ENCODE results near the gene PDE4D.
"Not testable (repeated sequence)": the region's sequence is repeated elsewhere in the genome, so short reads cannot be mapped to it uniquely, and the experiment has no call there.

Gene PDE4D

GRCh38 chr5:59003124-59003523 is 890.4 kb downstream of the PDE4D start:
- no peaks in the 10 kb centered on the region for H3K36me3 ChIP-seq (ENCODE audit: control insufficient read depth in 1 of 2, insufficient read depth in 2 of 2, low read length in 2 of 2)
- H3K4me1 ChIP-seq (ENCODE audit: control insufficient read depth in 1 of 2, insufficient read depth in 2 of 2, low read length in 2 of 2) = no peaks in the 10 kb centered on the region
- no peak overlapping the region for H3K27ac ChIP-seq (ENCODE audit: low read depth, low read length)
- no peaks in the 10 kb centered on the region for H3K27me3 ChIP-seq (ENCODE audit: control insufficient read depth in 1 of 2, insufficient read depth in 2 of 2, low read length in 2 of 2)
- H3K4me3 ChIP-seq (ENCODE audit: low read depth in 1 of 2, low read length in 2 of 2) = no peak overlapping the region
- H3K9ac ChIP-seq (ENCODE audit: low read depth in 1 of 2, low read length in 2 of 2) = no peak overlapping the region
- no peaks in the 10 kb centered on the region for H3K9me3 ChIP-seq (ENCODE audit: control insufficient read depth in 1 of 2, low read length in 2 of 2)

DNA sequence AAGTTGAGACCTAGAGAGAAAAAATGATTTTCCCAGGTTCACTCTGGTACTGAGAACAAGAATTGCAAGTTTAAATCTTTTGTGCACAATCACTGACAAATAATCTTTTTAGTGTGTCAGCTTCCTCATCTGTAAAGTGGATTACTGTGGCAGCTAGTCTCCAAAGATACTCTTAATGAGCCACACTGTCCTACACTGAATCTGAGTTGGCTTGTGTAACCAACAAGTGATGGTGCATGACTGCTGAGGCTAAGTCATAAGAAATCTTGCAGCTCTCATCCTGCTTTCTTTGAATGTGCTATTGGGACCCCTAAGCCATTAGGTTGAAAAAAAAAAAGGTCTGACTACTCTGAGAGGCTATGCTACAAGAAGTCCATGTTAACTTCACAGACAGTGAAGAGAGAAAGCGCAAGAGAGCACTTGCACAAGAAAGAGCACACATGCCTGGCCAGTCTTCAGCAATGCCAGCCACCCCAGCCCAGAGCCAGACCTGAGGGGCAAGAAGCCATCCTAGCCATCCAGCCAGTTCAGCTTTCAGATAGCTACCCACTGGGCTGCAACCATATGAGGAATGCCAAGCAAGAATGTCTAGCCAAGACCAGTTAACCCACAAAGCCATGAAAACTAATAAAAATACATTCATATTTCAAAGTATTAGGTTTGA is 891.2 kb downstream of the PDE4D start:
- Histone ChIP-seq H3K4me3 (ENCODE audit: low read depth in 1 of 2, low read length in 2 of 2) (no peak overlapping the region), H3K9ac (ENCODE audit: low read depth in 1 of 2, low read length in 2 of 2) (no peak overlapping the region), H3K27me3 (ENCODE audit: control insufficient read depth in 1 of 2, insufficient read depth in 2 of 2, low read length in 2 of 2) (no peaks in the 10 kb centered on the region), H3K27ac (ENCODE audit: low read depth, low read length) (no peak overlapping the region), H3K36me3 (ENCODE audit: control insufficient read depth in 1 of 2, insufficient read depth in 2 of 2, low read length in 2 of 2) (no peaks in the 10 kb centered on the region), H3K9me3 (ENCODE audit: control insufficient read depth in 1 of 2, low read length in 2 of 2) (no peaks in the 10 kb centered on the region), H3K4me1 (ENCODE audit: control insufficient read depth in 1 of 2, insufficient read depth in 2 of 2, low read length in 2 of 2) (no peaks in the 10 kb centered on the region)

DNA sequence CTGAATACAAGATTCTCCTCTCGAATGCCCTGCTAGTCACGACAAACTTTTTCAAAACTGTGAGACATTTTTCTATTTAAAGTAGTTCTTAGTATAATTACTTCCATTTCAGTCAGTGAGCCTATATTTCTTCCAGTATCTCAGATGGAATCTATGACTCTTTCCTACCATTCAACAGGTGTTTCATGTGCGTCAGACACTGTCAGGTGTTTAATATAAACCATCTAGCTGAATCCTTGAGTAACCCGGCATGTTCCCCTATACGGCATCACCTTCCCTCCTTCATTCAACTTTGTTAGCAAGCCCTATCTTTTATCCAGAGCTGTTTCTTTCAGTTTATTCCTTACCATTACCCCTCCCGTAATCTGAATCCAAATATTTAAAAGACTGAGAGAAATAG is 891.8 kb downstream of the PDE4D start:
- Histone ChIP-seq H3K27me3 (ENCODE audit: control insufficient read depth in 1 of 2, insufficient read depth in 2 of 2, low read length in 2 of 2) (no peaks in the 10 kb centered on the region), H3K36me3 (ENCODE audit: control insufficient read depth in 1 of 2, insufficient read depth in 2 of 2, low read length in 2 of 2) (no peaks in the 10 kb centered on the region), H3K27ac (ENCODE audit: low read depth, low read length) (no peak overlapping the region), H3K9me3 (ENCODE audit: control insufficient read depth in 1 of 2, low read length in 2 of 2) (no peaks in the 10 kb centered on the region), H3K4me3 (ENCODE audit: low read depth in 1 of 2, low read length in 2 of 2) (no peak overlapping the region), H3K4me1 (ENCODE audit: control insufficient read depth in 1 of 2, insufficient read depth in 2 of 2, low read length in 2 of 2) (no peaks in the 10 kb centered on the region), H3K9ac (ENCODE audit: low read depth in 1 of 2, low read length in 2 of 2) (no peak overlapping the region)

GRCh38 chr5:59001154-59001553 is 892.4 kb downstream of the PDE4D start:
- Histone ChIP-seq H3K4me3 (ENCODE audit: low read depth in 1 of 2, low read length in 2 of 2) (no peak overlapping the region), H3K9me3 (ENCODE audit: control insufficient read depth in 1 of 2, low read length in 2 of 2) (no peaks in the 10 kb centered on the region), H3K9ac (ENCODE audit: low read depth in 1 of 2, low read length in 2 of 2) (no peak overlapping the region), H3K4me1 (ENCODE audit: control insufficient read depth in 1 of 2, insufficient read depth in 2 of 2, low read length in 2 of 2) (no peaks in the 10 kb centered on the region), H3K27me3 (ENCODE audit: control insufficient read depth in 1 of 2, insufficient read depth in 2 of 2, low read length in 2 of 2) (no peaks in the 10 kb centered on the region), H3K27ac (ENCODE audit: low read depth, low read length) (no peak overlapping the region), H3K36me3 (ENCODE audit: control insufficient read depth in 1 of 2, insufficient read depth in 2 of 2, low read length in 2 of 2) (no peaks in the 10 kb centered on the region)

DNA sequence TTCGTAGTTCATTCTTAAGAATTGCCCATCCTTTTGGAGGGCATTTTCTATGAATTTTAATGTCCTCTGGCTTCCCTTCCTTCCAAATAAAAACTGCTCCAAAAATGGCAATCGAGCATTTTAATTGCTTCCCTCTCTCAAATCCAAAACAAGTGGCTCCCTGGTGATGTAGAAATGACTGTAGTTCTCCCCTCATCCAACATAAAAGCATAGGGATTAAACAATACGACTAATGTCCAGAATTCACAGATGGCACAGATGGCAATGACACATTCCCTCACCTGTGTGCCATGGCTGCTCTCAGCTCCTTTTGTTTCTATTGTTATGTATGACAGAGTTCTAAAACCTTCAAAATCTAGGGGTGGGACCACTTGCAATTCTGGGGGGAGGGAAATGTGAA is 893.3 kb downstream of the PDE4D start:
- Histone ChIP-seq H3K4me3 (ENCODE audit: low read depth in 1 of 2, low read length in 2 of 2) (no peak overlapping the region), H3K36me3 (ENCODE audit: control insufficient read depth in 1 of 2, insufficient read depth in 2 of 2, low read length in 2 of 2) (no peaks in the 10 kb centered on the region), H3K27ac (ENCODE audit: low read depth, low read length) (no peak overlapping the region), H3K4me1 (ENCODE audit: control insufficient read depth in 1 of 2, insufficient read depth in 2 of 2, low read length in 2 of 2) (no peaks in the 10 kb centered on the region), H3K27me3 (ENCODE audit: control insufficient read depth in 1 of 2, insufficient read depth in 2 of 2, low read length in 2 of 2) (no peaks in the 10 kb centered on the region), H3K9ac (ENCODE audit: low read depth in 1 of 2, low read length in 2 of 2) (no peak overlapping the region), H3K9me3 (ENCODE audit: control insufficient read depth in 1 of 2, low read length in 2 of 2) (no peaks in the 10 kb centered on the region)

- Histone ChIP-seq H3K4me1 (ENCODE audit: control insufficient read depth in 1 of 2, insufficient read depth in 2 of 2, low read length in 2 of 2) (no peaks in the 10 kb centered on the region), H3K27ac (ENCODE audit: low read depth, low read length) (no peak overlapping the region), H3K27me3 (ENCODE audit: control insufficient read depth in 1 of 2, insufficient read depth in 2 of 2, low read length in 2 of 2) (no peaks in the 10 kb centered on the region), H3K36me3 (ENCODE audit: control insufficient read depth in 1 of 2, insufficient read depth in 2 of 2, low read length in 2 of 2) (no peaks in the 10 kb centered on the region), H3K9me3 (ENCODE audit: control insufficient read depth in 1 of 2, low read length in 2 of 2) (no peaks in the 10 kb centered on the region), H3K4me3 (ENCODE audit: low read depth in 1 of 2, low read length in 2 of 2) (no peak overlapping the region), H3K9ac (ENCODE audit: low read depth in 1 of 2, low read length in 2 of 2) (no peak overlapping the region)
Observed at GRCh38 chr5:58999804-59000203, 893.7 kb downstream of the PDE4D start.

- H3K4me1 ChIP-seq (ENCODE audit: control insufficient read depth in 1 of 2, insufficient read depth in 2 of 2, low read length in 2 of 2) = no peaks in the 10 kb centered on the region
- no peaks in the 10 kb centered on the region for H3K36me3 ChIP-seq (ENCODE audit: control insufficient read depth in 1 of 2, insufficient read depth in 2 of 2, low read length in 2 of 2)
- H3K4me3 ChIP-seq (ENCODE audit: low read depth in 1 of 2, low read length in 2 of 2) = no peak overlapping the region
- no peaks in the 10 kb centered on the region for H3K9me3 ChIP-seq (ENCODE audit: control insufficient read depth in 1 of 2, low read length in 2 of 2)
- no peak overlapping the region for H3K27ac ChIP-seq (ENCODE audit: low read depth, low read length)
- no peaks in the 10 kb centered on the region for H3K27me3 ChIP-seq (ENCODE audit: control insufficient read depth in 1 of 2, insufficient read depth in 2 of 2, low read length in 2 of 2)
- no peak overlapping the region for H3K9ac ChIP-seq (ENCODE audit: low read depth in 1 of 2, low read length in 2 of 2)
Observed at GRCh38 chr5:58998544-58998943, 895.0 kb downstream of the PDE4D start.

GRCh38 chr5:58995779-58996178 is 897.7 kb downstream of the PDE4D start:
- not testable (repeated sequence) for H3K4me1 ChIP-seq (ENCODE audit: control insufficient read depth in 1 of 2, insufficient read depth in 2 of 2, low read length in 2 of 2); H3K27ac ChIP-seq (ENCODE audit: low read depth, low read length); H3K4me3 ChIP-seq (ENCODE audit: low read depth in 1 of 2, low read length in 2 of 2); H3K9ac ChIP-seq (ENCODE audit: low read depth in 1 of 2, low read length in 2 of 2); H3K9me3 ChIP-seq (ENCODE audit: control insufficient read depth in 1 of 2, low read length in 2 of 2); H3K27me3 ChIP-seq (ENCODE audit: control insufficient read depth in 1 of 2, insufficient read depth in 2 of 2, low read length in 2 of 2); H3K36me3 ChIP-seq (ENCODE audit: control insufficient read depth in 1 of 2, insufficient read depth in 2 of 2, low read length in 2 of 2)

- no peak overlapping the region for H3K9ac ChIP-seq (ENCODE audit: low read depth in 1 of 2, low read length in 2 of 2)
- no peak overlapping the region for H3K4me3 ChIP-seq (ENCODE audit: low read depth in 1 of 2, low read length in 2 of 2)
- H3K27me3 ChIP-seq (ENCODE audit: control insufficient read depth in 1 of 2, insufficient read depth in 2 of 2, low read length in 2 of 2) = no peaks in the 10 kb centered on the region
- H3K4me1 ChIP-seq (ENCODE audit: control insufficient read depth in 1 of 2, insufficient read depth in 2 of 2, low read length in 2 of 2) = no peaks in the 10 kb centered on the region
- H3K9me3 ChIP-seq (ENCODE audit: control insufficient read depth in 1 of 2, low read length in 2 of 2) = no peaks in the 10 kb centered on the region
- H3K36me3 ChIP-seq (ENCODE audit: control insufficient read depth in 1 of 2, insufficient read depth in 2 of 2, low read length in 2 of 2) = peaks cover 0 to 3% of the 10 kb centered on the region in 2 donors
- no peak overlapping the region for H3K27ac ChIP-seq (ENCODE audit: low read depth, low read length)
Observed at GRCh38 chr5:58993461-58993860, 900.1 kb downstream of the PDE4D start.

DNA sequence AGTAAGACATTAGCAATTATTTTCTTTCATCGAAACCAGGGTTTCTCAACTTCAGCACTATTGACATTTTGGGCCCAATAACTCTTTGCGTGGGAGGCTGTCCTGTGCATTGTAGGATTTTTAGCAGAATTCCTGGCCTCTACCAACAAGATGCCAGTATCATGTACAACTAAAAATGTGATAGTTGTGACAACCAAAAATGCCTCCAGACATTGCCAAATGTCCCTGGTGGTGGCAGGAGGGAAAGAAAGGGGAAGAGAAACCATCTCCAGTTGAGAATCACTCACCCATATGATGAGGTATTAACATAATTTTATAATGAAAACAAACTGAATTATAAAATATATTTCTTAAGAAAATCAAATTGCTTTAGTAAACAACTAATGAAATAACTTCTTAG is 904.6 kb downstream of the PDE4D start:
- Histone ChIP-seq H3K9ac (ENCODE audit: low read depth in 1 of 2, low read length in 2 of 2) (no peak overlapping the region), H3K9me3 (ENCODE audit: control insufficient read depth in 1 of 2, low read length in 2 of 2) (no peaks in the 10 kb centered on the region), H3K4me3 (ENCODE audit: low read depth in 1 of 2, low read length in 2 of 2) (no peak overlapping the region), H3K27ac (ENCODE audit: low read depth, low read length) (no peak overlapping the region), H3K27me3 (ENCODE audit: control insufficient read depth in 1 of 2, insufficient read depth in 2 of 2, low read length in 2 of 2) (no peaks in the 10 kb centered on the region), H3K36me3 (ENCODE audit: control insufficient read depth in 1 of 2, insufficient read depth in 2 of 2, low read length in 2 of 2) (peaks cover 0 to 3% of the 10 kb centered on the region in 2 donors), H3K4me1 (ENCODE audit: control insufficient read depth in 1 of 2, insufficient read depth in 2 of 2, low read length in 2 of 2) (no peaks in the 10 kb centered on the region)

DNA sequence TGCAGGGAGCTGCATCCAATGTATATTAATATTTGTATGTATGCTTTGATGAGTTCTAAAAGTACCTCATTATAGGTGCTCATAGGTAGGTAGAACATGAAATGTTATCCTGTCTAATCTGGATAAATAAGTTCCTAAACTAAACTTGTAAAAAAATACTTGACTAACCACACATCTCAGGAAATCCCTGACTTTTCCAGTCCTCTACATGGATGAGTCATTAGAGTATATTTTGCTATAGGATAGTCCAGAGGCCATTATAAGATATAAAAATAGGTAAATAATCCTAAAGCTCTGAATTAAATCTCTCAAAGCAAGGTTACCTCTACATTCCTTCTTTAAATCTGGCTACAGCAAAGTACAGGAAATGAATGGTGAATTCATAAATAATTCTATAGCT is 906.3 kb downstream of the PDE4D start:
- Histone ChIP-seq H3K9ac (ENCODE audit: low read depth in 1 of 2, low read length in 2 of 2) (no peak overlapping the region), H3K27ac (ENCODE audit: low read depth, low read length) (no peak overlapping the region), H3K4me1 (ENCODE audit: control insufficient read depth in 1 of 2, insufficient read depth in 2 of 2, low read length in 2 of 2) (no peaks in the 10 kb centered on the region), H3K36me3 (ENCODE audit: control insufficient read depth in 1 of 2, insufficient read depth in 2 of 2, low read length in 2 of 2) (peaks cover 0 to 8% of the 10 kb centered on the region in 2 donors), H3K9me3 (ENCODE audit: control insufficient read depth in 1 of 2, low read length in 2 of 2) (no peaks in the 10 kb centered on the region), H3K4me3 (ENCODE audit: low read depth in 1 of 2, low read length in 2 of 2) (no peak overlapping the region), H3K27me3 (ENCODE audit: control insufficient read depth in 1 of 2, insufficient read depth in 2 of 2, low read length in 2 of 2) (no peaks in the 10 kb centered on the region)

Data from duodenal mucosa (tissue), 2 donors.